ENCODE data around the gene GPRIN1.
"Not testable (repeated sequence)": the region's sequence is repeated elsewhere in the genome, so short reads cannot be mapped to it uniquely, and the experiment has no call there.

GPRIN1 gene

DNA sequence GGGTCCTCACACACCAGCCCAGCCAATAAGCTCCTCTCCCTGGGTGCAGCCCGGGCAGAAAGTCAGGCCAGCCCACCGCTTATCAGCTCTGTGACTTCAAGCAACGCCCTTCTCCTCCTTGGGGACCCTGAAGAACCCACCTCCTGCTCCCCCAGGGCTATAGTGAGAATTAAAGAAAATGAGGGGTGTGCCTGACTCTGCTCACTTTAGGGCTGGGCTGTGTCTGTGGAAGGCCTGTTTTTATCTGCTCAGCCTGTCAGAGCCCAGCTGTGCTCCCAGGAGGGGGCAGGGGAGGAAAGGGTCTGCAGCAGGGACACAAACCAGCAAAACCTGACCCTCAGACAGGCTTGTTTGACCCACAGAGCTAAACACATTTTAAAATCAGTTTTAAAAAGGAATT, 3.9 kb downstream of the GPRIN1 start:
- H3K79me2 ChIP-seq (ENCODE audit: insufficient read depth, low read length), result no peaks in the 10 kb centered on the region
- no peaks in the 10 kb centered on the region for H3K36me3 ChIP-seq (ENCODE audit: low read length)
- H3K9me2 ChIP-seq (replicated peaks; ENCODE audit: insufficient read depth, low read length), result no peaks in the 10 kb centered on the region
- H3K9ac ChIP-seq (ENCODE audit: low read length), result no peak overlapping the region
- H3K27me3 ChIP-seq (ENCODE audit: low read length), result no peaks in the 10 kb centered on the region
- H3K27ac ChIP-seq (ENCODE audit: low read depth, low read length), result no peak overlapping the region
- no peak overlapping the region for H3K4me2 ChIP-seq (ENCODE audit: low read depth, low read length, poor library complexity, severe bottlenecking)
- no peaks in the 10 kb centered on the region for H3K9me3 ChIP-seq (ENCODE audit: insufficient read depth, low read length)
- H3F3A ChIP-seq (ENCODE audit: insufficient read depth), result 0 out of 2 replicates have a peak, but pooled peaks cover 3% of the 10 kb centered on the region
- TF ChIP-seq EZH2phosphoT487 (conservative IDR thresholded peaks at IDR 0.05; ENCODE audit: low read length), result no peak
- TF ChIP-seq, protein P1, sequence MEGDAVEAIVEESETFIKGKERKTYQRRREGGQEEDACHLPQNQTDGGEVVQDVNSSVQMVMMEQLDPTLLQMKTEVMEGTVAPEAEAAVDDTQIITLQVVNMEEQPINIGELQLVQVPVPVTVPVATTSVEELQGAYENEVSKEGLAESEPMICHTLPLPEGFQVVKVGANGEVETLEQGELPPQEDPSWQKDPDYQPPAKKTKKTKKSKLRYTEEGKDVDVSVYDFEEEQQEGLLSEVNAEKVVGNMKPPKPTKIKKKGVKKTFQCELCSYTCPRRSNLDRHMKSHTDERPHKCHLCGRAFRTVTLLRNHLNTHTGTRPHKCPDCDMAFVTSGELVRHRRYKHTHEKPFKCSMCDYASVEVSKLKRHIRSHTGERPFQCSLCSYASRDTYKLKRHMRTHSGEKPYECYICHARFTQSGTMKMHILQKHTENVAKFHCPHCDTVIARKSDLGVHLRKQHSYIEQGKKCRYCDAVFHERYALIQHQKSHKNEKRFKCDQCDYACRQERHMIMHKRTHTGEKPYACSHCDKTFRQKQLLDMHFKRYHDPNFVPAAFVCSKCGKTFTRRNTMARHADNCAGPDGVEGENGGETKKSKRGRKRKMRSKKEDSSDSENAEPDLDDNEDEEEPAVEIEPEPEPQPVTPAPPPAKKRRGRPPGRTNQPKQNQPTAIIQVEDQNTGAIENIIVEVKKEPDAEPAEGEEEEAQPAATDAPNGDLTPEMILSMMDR (IDR thresholded peaks at IDR 0.05; ENCODE audit: insufficient read depth, low read length, poor library complexity, severe bottlenecking), result no peak
- no peak overlapping the region for H3K4me3 ChIP-seq (ENCODE audit: insufficient read depth, low read length, poor library complexity, severe bottlenecking)
- H4K20me1 ChIP-seq (ENCODE audit: low read depth, low read length), result no peaks in the 10 kb centered on the region
- H2AFZ ChIP-seq (ENCODE audit: low read depth, low read length, severe bottlenecking), result no peak overlapping the region

DNA sequence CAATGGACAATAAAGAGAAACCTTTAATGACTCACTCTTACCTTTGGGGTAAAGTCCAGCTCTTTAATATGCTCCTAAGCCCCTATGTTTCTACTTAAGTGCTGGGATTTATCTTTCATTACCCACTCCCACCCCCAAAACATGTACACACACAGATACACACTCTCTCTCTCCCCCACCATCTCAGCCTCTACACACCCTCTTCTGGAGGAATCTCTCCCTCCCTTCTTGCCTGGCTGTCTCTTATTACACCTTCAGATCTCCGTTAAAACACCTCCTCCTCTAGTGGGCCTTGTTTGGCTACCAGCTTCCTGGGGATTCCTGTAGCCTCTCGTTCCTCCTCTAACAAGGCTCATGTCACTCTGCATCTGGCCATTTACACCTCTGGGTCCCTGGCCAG, 6.9 kb downstream of the GPRIN1 start:
- no peaks in the 10 kb centered on the region for H3K79me2 ChIP-seq (ENCODE audit: insufficient read depth, low read length)
- H3K9ac ChIP-seq (ENCODE audit: low read length), result no peak overlapping the region
- TF ChIP-seq, protein P1 (IDR thresholded peaks at IDR 0.05; ENCODE audit: insufficient read depth, low read length, poor library complexity, severe bottlenecking), result no peak
- TF ChIP-seq EZH2phosphoT487 (conservative IDR thresholded peaks at IDR 0.05; ENCODE audit: low read length), result no peak

DNA sequence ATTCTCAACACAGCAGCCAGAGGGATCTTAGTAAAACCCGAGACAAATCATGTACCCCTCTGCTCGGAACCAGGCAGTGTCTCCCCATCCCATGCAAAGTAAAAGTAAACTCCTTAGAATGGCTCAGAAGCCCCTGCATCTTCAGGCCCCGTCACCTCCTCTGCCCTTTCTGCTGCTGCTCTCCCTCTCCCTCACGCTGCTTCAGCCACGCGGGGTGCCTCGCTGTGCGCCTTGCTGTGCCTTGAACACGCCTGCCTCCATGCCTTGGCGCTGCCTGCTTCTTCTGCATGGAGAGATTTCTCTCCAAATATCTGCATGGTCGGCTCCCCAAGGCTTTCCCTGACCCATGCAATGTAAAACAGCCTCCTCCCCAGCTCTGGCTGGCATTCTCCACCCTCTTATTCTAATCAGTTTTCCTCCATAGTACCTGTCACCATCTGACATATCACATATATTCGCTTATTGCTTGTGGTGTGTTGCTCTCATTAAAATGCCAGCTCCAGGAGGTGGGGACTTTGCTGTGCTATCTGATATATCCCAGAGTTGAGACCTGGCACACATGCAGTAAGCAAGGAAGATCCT, 8.0 kb downstream of the GPRIN1 start:
- Histone ChIP-seq H3K9me3 (ENCODE audit: insufficient read depth, low read length) (no peaks in the 10 kb centered on the region), H3K4me2 (ENCODE audit: low read depth, low read length, poor library complexity, severe bottlenecking) (no peak overlapping the region), H3K9me2 (replicated peaks; ENCODE audit: insufficient read depth, low read length) (no peaks in the 10 kb centered on the region), H3K27me3 (ENCODE audit: low read length) (no peaks in the 10 kb centered on the region), H3K9ac (ENCODE audit: low read length) (no peak overlapping the region), H3K36me3 (ENCODE audit: low read length) (no peaks in the 10 kb centered on the region), H3K79me2 (ENCODE audit: insufficient read depth, low read length) (no peaks in the 10 kb centered on the region), H2AFZ (ENCODE audit: low read depth, low read length, severe bottlenecking) (no peak overlapping the region), H3F3A (ENCODE audit: insufficient read depth) (no peaks in the 10 kb centered on the region), H3K27ac (ENCODE audit: low read depth, low read length) (no peak overlapping the region), H3K4me3 (ENCODE audit: insufficient read depth, low read length, poor library complexity, severe bottlenecking) (no peak overlapping the region), H4K20me1 (ENCODE audit: low read depth, low read length) (no peaks in the 10 kb centered on the region)
- TF ChIP-seq, protein P1 (IDR thresholded peaks at IDR 0.05; ENCODE audit: insufficient read depth, low read length, poor library complexity, severe bottlenecking), result no peak
- TF ChIP-seq EZH2phosphoT487 (conservative IDR thresholded peaks at IDR 0.05; ENCODE audit: low read length), result no peak

More for the DNA sequence above, 6.9 kb downstream of the GPRIN1 start:
- H4K20me1 ChIP-seq (ENCODE audit: low read depth, low read length), result no peaks in the 10 kb centered on the region
- no peak overlapping the region for H3K4me3 ChIP-seq (ENCODE audit: insufficient read depth, low read length, poor library complexity, severe bottlenecking)
- no peaks in the 10 kb centered on the region for H3K27me3 ChIP-seq (ENCODE audit: low read length)
- no peak overlapping the region for H3K27ac ChIP-seq (ENCODE audit: low read depth, low read length)
- H3K36me3 ChIP-seq (ENCODE audit: low read length), result no peaks in the 10 kb centered on the region
- no peaks in the 10 kb centered on the region for H3F3A ChIP-seq (ENCODE audit: insufficient read depth)
- H3K9me3 ChIP-seq (ENCODE audit: insufficient read depth, low read length), result no peaks in the 10 kb centered on the region
- H3K4me2 ChIP-seq (ENCODE audit: low read depth, low read length, poor library complexity, severe bottlenecking), result no peak overlapping the region
- no peaks in the 10 kb centered on the region for H3K9me2 ChIP-seq (replicated peaks; ENCODE audit: insufficient read depth, low read length)
- H2AFZ ChIP-seq (ENCODE audit: low read depth, low read length, severe bottlenecking), result no peak overlapping the region

DNA sequence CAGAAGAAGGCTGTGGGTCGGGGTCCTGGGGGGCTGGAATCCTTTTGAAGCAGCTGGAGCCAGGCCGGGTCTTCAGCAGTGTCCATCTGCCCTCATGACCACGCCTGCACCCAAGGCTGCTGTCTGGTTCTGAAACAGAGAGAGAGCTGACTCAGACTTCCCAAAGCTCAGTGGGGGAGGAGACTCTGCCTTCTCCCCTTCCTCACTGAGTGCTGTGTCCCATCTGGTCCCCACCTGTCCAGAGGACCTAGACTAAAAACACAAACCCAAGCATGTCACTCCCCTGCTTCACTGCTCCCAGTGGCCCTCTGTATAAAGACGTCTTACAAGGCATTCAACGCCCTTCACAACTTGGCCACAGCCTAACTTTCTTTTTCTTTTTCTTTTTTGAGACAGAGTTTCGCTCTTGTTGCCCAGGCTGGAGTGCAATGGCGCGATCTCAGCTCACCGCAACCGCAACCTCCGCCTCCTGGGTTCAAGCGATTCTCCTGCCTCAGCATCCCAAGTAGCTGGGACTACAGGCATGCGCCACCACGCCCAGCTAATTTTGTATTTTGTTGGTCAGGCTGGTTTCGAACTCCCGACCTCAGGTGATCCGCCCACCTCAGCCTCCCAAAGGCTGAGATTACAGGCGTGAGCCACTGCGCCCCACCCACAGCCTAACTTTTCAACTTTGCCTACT, 10.1 kb downstream of the GPRIN1 start:
- H3K9ac ChIP-seq (ENCODE audit: low read length); H3F3A ChIP-seq (ENCODE audit: insufficient read depth); H3K9me3 ChIP-seq (ENCODE audit: insufficient read depth, low read length); H3K36me3 ChIP-seq (ENCODE audit: low read length); H3K9me2 ChIP-seq (replicated peaks; ENCODE audit: insufficient read depth, low read length); H3K27me3 ChIP-seq (ENCODE audit: low read length); H3K4me2 ChIP-seq (ENCODE audit: low read depth, low read length, poor library complexity, severe bottlenecking); H3K79me2 ChIP-seq (ENCODE audit: insufficient read depth, low read length); H3K27ac ChIP-seq (ENCODE audit: low read depth, low read length); H4K20me1 ChIP-seq (ENCODE audit: low read depth, low read length); H3K4me3 ChIP-seq (ENCODE audit: insufficient read depth, low read length, poor library complexity, severe bottlenecking); H2AFZ ChIP-seq (ENCODE audit: low read depth, low read length, severe bottlenecking): not testable (repeated sequence)

Data from SU-DHL-6 (cell line).